ENCODE data around the gene MSLN.

The MSLN gene

GRCh38 chr16:723695-724094 is 36.8 kb upstream of the MSLN start:
- no peak for DNase-seq

DNA sequence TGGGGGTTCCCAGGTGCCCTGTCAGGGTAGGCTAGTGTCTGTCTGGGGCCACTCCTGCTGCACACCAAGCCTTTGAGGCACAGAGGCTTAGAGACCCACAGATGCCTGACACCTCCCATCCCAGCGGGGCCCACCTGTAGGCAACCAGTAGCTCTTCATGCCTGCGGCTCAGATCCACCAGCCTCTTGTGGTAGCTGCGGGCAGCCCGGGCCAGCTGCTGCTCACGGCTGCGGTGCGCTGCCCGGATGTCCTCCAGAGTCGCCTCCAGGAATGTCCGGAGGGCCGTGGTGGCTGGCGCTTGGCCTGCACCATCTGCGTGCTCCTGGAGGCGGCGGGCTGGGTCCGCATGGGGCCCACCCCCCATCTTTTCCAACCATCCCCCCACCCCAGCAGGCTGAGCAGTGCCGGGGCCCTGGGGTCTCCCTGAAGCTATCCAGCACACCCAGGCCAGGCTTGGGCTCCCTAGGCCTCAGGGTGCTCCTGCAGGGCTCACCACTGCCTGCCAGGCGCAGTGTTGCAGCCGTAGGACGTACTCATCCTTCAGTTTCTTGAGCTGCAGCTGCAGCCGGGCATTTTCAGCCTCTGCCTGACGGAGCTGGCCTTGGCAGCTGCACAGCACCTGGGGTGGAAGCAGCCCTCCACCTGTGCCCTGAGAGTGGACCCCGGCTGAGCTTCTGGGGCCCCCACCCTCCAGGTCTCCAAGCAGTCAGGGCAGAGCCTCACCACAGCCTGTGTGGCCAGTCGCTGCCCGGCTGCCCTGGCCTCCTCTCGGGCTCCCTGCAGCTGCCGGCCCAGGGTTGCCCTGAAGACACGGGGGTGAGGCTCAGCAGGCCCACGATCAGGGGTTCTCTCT is 36.1 kb upstream of the MSLN start:
- no peak for DNase-seq

GRCh38 chr16:725041-725376 is 35.5 kb upstream of the MSLN start:
- no peak for DNase-seq

GRCh38 chr16:725463-726187 is 34.9 kb upstream of the MSLN start:
- DNase-seq = no peak

- no peak for DNase-seq
Measured at GRCh38 chr16:726188-726437, 34.4 kb upstream of the MSLN start.

DNA sequence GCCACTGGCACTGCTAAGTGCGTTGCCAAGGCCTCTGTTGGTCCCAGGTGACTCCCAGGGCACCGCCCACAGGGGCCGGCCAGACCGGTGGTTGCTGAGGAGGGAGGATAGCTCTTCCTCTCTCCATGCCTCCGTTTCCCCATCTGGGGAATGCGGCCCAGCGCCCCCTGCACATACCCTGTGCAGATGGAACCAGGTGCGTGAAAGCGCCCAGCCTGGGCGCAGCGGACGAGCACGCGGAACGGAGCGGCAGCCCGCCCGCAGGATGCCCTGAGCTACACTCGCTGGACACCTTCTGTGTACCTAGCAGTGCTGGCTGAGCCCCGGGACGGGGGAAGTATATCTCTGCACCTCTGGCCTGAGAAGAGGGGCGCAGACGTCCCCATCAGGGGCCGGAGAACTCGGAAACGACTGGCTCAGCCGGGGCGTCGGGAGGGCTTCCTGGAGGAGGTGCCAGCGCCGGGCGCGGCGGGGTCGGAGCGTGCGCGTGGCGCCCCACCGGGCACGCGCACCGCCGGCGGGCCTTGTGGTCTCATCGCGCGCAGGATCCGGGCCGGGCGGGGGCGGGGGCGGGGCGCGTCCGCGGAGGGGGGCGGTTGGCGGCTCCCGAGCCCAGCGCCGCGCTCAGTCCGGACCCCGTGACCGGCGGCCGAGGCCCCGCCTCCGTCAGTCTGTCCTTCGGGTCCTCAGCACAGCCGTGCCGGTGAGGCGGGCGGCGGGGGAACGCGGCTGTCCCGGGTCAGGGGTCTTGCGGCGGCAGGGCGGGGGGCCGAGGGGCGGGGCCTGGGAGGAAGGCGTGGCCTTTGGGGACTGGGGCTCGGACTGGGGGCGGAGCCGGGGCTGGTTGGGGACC is 33.9 kb upstream of the MSLN start, which contains the start of the genes CCDC78 and HAGHL:
Gene CCDC78 (minus strand): TSS at position 6 of the 853 bp plus-strand sequence. CDS start 76 bp downstream, outside the sequence.
Gene HAGHL (plus strand): TSS at position 669 of the 853 bp plus-strand sequence. CDS start 404 bp downstream, outside the sequence.
- peak; percentile 83 for DNase-seq

GRCh38 chr16:727291-727977 is 33.1 kb upstream of the MSLN start:
- DNase-seq = peak; percentile 62

- peak; percentile 97 for DNase-seq
Measured at GRCh38 chr16:728131-728889, 32.2 kb upstream of the MSLN start.

GRCh38 chr16:728890-729744 is 31.4 kb upstream of the MSLN start:
- DNase-seq = peak; percentile 26

DNA sequence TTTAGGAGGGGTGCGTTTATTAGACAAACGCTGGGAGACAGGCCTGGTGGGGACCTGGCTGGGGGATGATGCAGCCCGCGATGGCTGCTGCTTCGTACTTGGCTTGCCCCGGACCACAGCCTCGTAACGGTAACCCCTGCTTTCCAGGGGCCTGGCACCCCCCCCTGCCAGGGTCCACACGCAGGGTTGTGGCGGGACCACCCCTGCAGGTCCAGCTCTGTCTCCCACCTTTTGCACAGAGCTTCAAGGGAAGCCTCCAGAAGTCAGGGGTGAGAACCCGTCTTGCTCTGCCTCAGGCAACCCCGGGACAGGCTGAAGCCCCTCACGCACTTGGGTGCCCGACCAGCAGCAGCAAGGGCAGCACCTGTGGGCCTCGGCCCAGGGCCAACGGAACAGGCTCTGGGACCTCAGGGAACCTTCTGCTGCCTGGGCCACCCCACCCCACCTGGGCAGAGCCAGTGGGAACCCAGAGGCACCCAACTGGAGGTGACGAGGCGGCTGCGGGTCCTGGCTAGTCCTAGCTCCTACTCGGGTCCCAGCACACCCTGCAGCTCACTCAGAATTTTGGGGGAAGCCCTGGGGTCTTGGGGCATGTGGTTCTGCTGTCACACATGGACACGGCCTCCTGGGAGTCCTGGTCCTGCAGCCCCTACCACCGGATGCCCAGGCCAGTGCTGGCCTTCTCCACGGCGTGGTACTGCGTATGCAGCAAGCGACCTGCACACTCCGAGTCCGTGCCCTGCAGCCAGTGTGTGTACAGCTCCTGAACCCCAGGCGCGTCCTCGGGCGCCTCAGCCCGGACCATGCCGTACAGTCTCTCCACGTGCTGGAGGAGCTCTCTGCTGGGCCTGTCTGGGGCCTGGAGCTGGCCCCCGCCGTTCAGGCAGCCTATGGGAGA is 30.5 kb upstream of the MSLN start:
- no peak for DNase-seq

DNA sequence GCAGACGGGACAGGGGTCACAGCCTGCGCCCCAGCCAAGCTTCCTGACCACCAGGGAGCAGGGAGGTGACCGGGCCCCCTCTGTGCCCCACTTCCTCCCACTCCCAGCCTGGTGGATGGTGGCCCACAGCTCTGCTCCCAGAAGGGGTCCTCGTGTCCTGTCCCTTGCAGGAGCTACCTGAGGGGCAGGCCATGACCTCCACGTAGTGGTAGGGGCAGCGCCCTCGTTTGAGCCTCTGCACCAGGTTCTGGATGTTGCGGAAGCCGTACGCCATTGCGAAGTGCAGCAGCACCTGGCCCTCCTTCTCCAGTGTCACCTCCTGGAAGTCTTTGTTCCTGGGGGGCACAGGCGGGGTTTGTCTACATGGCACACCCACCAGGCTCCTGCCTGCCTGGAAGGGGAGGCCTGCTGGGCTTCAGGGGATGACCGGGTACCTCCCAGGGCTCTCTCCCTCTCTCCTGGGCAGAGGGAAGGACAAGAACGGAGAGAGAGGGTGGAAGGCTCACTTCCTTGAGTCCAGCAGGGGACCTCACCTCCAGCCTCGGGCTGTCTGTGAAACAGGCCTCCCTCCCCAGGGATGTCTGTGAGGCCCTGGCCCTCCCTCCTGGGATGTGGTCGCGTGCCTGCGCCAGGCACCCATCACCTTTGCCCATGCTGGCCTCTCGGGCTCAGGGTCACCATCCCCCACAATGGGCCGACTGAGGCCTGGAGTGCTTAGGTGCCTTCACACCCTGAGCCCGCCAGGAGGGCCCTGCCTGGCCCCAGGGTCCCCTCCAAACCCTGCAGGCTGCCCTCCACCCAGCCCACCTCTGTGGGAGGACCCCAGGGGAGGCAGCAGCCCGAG is 29.6 kb upstream of the MSLN start:
- no peak for DNase-seq

DNA sequence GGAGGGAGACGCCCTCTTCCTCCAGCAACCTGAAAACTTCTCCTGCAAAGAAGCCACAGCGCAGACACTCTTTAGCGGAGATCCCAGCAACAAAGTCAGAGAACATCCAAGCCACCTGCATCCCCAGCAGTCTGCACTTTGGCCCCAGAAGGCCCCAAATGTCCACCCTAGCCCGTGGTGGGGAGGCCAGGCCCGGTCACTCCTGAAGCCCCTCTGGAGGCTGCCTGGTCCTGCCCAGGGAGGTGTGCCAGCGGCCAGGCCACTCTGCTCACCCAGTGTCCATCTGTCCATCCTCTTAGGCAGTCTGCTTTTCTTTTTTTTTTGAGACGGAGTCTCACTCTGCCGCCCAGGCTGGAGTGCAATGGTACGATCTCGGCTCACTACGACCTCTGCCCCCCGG is 28.2 kb upstream of the MSLN start:
- no peak for DNase-seq

GRCh38 chr16:732936-733335 is 27.6 kb upstream of the MSLN start:
- no peak for DNase-seq

DNA sequence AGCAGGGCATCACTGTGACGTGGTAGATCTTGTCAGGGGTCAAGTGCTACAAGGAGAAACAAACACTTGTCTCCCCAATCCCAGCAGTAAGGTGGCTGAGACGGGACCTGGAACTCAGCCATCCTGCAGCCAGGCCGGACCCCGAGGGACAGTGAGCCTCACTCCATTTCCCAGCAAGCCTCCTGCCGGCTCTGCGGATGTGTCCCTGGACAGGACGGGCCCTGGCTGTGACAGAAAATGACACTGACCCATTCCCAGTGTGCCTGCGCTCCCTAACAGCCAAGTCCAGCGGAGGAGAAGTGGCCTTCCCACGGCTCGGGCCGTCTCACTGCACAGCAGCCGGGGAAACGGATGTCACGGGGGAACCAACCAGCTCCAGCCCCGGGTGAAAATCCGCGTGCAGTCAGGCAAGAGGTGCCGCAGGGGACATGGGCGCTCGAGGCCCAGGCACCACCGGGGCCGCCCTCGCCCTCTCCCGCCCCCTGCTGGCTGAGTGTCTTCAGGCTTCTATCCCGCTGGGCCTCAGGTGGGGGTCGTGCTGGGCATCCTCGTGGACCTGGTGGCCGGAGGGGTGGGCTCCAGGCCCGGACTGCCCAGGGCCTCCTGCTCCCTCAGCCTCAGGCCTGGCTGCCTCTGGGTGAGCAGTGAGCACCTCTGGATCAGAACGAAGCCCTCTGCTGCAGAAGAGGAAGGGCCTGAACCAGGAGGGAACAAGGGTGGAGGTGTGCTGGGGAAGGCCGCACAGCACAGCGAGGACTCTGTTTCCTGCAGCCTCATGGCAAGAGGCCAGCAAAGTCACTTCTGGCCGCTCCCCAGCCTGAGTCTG is 26.9 kb upstream of the MSLN start:
- DNase-seq = peak; percentile 12

DNA sequence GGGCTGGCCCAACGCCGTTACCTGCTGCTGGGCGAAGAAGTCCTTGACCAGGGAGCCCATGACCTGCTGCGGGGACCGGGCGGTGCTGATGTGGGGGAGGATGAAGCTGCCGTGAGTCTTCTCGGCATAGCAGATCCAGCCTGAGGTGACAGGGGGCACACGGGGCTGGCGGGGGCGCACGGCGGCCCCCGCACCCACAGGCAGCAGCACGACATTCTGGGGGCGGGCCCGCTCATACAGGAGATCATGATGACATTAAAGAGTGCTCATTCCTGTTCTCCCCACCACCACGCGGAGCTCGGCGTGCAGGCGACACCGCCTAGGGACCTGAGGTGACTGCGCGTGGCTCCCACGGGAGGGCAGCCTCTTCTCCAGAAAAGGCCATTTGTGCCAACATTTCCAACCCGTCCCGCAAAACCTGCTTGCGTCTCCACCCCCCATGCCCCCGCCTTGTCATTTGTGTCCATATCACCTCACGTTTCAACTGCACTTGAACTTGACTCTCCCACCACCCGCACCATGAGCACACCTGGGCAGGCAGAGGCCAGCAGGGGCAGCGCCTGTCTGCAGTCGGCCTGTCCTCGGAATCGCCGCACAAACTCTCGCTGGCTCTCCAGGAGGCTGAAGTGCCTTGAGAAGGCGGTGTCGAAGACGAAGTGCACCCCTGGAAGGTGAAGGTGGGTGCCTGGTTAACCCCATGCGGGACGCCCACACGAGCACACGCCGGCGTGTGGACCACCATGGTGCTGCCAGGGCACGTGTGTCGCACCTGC is 26.1 kb upstream of the MSLN start:
- DNase-seq = no peak

- no peak for DNase-seq
Measured at GRCh38 chr16:734981-735881, 25.3 kb upstream of the MSLN start.
